Stomach (tissue), 4 donors: ENCODE measurements around the gene VTI1A.

Source experiments
- CTCF ChIP-seq, 7 experiments: fragments of 450-650 bp in 4 of 7; fragments of 200-600 bp in 3 of 7; sonication (generic) in 3 of 7; IDR thresholded peaks; one replicate each; pipeline ENCODE4 v1.5.1; 2016 to 2019; ENCODE audit warnings: antibody characterized with exemption in 7 of 7, control low read depth in 2 of 7, mild to moderate bottlenecking in 1 of 7
- POLR2A ChIP-seq, 4 donors: fragments of 450-650 bp; IDR thresholded peaks; one replicate each; pipeline ENCODE4 v1.6.1; 2016; ENCODE audit warnings: antibody characterized with exemption in 4 of 4, control low read depth in 2 of 4, mild to moderate bottlenecking in 1 of 4, moderate library complexity in 1 of 4

GRCh38 chr10:112637901-112638300, 190.9 kb downstream of the VTI1A start:
- no peak for TF ChIP-seq CTCF (IDR thresholded peaks at IDR 0.05)
- TF ChIP-seq POLR2A (IDR thresholded peaks at IDR 0.05), result no peak
